HepG2 (cell line): ENCODE data around the gene PRSS2. TPM values are rescaled to one million over a fixed set of nuclear protein-coding genes. Genes with fewer than 3 reads are reported as not detected.

Experiments
- ATAC-seq: fragments of 200-7000 bp; cut with Tn5 transposase; 3 replicates; pipeline ENCODE4 v1.9.1; 2020; ENCODE audit warnings: mild to moderate bottlenecking, moderate library complexity
- BruUV-seq: library from RNA; stranded (reverse); fragments of 400-500 nt; replicated peaks from 2 replicates; lab custom pipeline; 2021; lab: Mats Ljungman, UMichigan
- CTCF ChIA-PET: fragments of 300-600 bp; formaldehyde crosslinking; extraction: SDS; loops from one replicate; lab custom pipeline; 2021; ENCODE audit warnings: low total read pairs, inconsistent platforms, low intra/inter-chr PET ratio; lab: Yijun Ruan, JAX
- POLR2A ChIA-PET: fragments of 350-600 bp; sonication (Branson Sonifier 250); formaldehyde crosslinking; loops from one replicate; lab custom pipeline; 2020; ENCODE audit warnings: antibody characterized with exemption, inconsistent platforms; lab: Yijun Ruan, JAX
- DNase-seq: peaks from one replicate; pipeline ENCODE4 v3.0.0-alpha.2; 2015; ENCODE audit warnings: low spot score
- FAIRE-seq: peaks from 3 replicates; lab custom pipeline; 2011; peaks lifted over from hg19 to GRCh38; lab: Jason Lieb, UNC
- H2AFZ ChIP-seq: one replicate; pipeline ENCODE4 v1.6.1; 2011; ENCODE audit warnings: low read length, inconsistent platforms
- H3K27ac ChIP-seq: fragments of 300-600 bp; 3 replicates; pipeline ENCODE4 v1.8.0; 2011; ENCODE audit warnings: mixed run types, mild to moderate bottlenecking, mixed read lengths, low read length, inconsistent platforms; ENCODE audit not compliant: insufficient read depth; ENCODE audit errors: extremely low read length
- H3K27me3 ChIP-seq, 2 experiments: fragments of 200-600 bp in 1 of 2; 2 replicates in 1 of 2; 3 replicates in 1 of 2; pipeline versions ENCODE4 v1.6.0 to v1.8.0; 2011; ENCODE audit warnings: low read length in 2 of 2, mild to moderate bottlenecking in 2 of 2, moderate library complexity in 2 of 2, inconsistent platforms in 1 of 2; ENCODE audit not compliant: insufficient read depth in 2 of 2, control insufficient read depth in 1 of 2
- H3K36me3 ChIP-seq, 2 experiments: fragments of 200-600 bp in 1 of 2; replicated peaks in 1 of 2; 2 replicates in 1 of 2; 3 replicates in 1 of 2; pipeline versions ENCODE4 v1.5.1 to v1.8.0; 2011; ENCODE audit warnings: low read length in 2 of 2, inconsistent platforms in 1 of 2; ENCODE audit not compliant: insufficient read depth in 2 of 2, control insufficient read depth in 1 of 2
- H3K4me1 ChIP-seq: 2 replicates; pipeline ENCODE4 v1.5.1; 2012; ENCODE audit warnings: low read length, inconsistent platforms; ENCODE audit not compliant: insufficient read depth
- H3K4me2 ChIP-seq: 2 replicates; pipeline ENCODE4 v1.6.0; 2011; ENCODE audit warnings: low read depth, low read length, inconsistent platforms
- H3K4me3 ChIP-seq, 3 experiments: fragments of 200-600 bp in 1 of 3; sonication (generic), shearing (Covaris generic) in 1 of 3; replicated peaks in 1 of 3; 2 replicates each; pipeline ENCODE4 v1.5.1; 2011 to 2016; ENCODE audit warnings: low read length in 3 of 3, inconsistent platforms in 2 of 3, low read depth in 2 of 3, mild to moderate bottlenecking in 2 of 3, control low read depth in 1 of 3, mixed read lengths in 1 of 3; ENCODE audit not compliant: insufficient read depth in 1 of 3
- H3K79me2 ChIP-seq: one replicate; pipeline ENCODE4 v1.6.1; 2011; ENCODE audit warnings: low read length, inconsistent platforms; ENCODE audit not compliant: insufficient read depth
- H3K9ac ChIP-seq: 2 replicates; pipeline ENCODE4 v1.6.0; 2011; ENCODE audit warnings: mild to moderate bottlenecking, low read depth, low read length, inconsistent platforms; ENCODE audit not compliant: insufficient read depth
- H3K9me3 ChIP-seq: 2 replicates; pipeline ENCODE4 v1.5.1; 2012; ENCODE audit warnings: mild to moderate bottlenecking, low read length
- H4K20me1 ChIP-seq: 2 replicates; pipeline ENCODE4 v1.6.0; 2011; ENCODE audit warnings: inconsistent platforms, mild to moderate bottlenecking, low read length, moderate library complexity; ENCODE audit not compliant: insufficient read depth
- ATF5 ChIP-seq: sonication (generic); formaldehyde crosslinking; IDR thresholded peaks from 2 replicates; pipeline ENCODE4 v1.4.0; 2020; ENCODE audit warnings: mild to moderate bottlenecking, low read depth, missing genetic modification reagents
- RERE ChIP-seq: IDR thresholded peaks from 2 replicates; pipeline ENCODE4 v1.6.1; 2016; ENCODE audit warnings: low read depth, missing genetic modification reagents, missing compliant biosample characterization
- RFXAP ChIP-seq: sonication (generic); formaldehyde crosslinking; IDR thresholded peaks from 2 replicates; pipeline ENCODE4 v1.4.0; 2020; ENCODE audit warnings: missing genetic modification reagents, borderline replicate concordance
- ZBTB3 ChIP-seq: sonication (generic); formaldehyde crosslinking; IDR thresholded peaks from 2 replicates; pipeline ENCODE4 v1.4.0; 2020; ENCODE audit warnings: low read depth, mild to moderate bottlenecking, moderate library complexity, missing genetic modification reagents, borderline replicate concordance
- ZMYM2 ChIP-seq: sonication (generic); formaldehyde crosslinking; IDR thresholded peaks from 2 replicates; pipeline ENCODE4 v1.8.0; 2022; ENCODE audit warnings: mild to moderate bottlenecking, missing genetic modification reagents
- ZNF292 ChIP-seq: sonication (generic); formaldehyde crosslinking; IDR thresholded peaks from 2 replicates; pipeline ENCODE4 v1.8.1; 2022; ENCODE audit warnings: mild to moderate bottlenecking, low read depth, missing genetic modification reagents, borderline replicate concordance
- ZNF569 ChIP-seq: sonication (generic); formaldehyde crosslinking; IDR thresholded peaks from 2 replicates; pipeline ENCODE4 v1.5.0; 2020; ENCODE audit warnings: mild to moderate bottlenecking, missing genetic modification reagents, moderate library complexity, borderline replicate concordance
- ZNF691 ChIP-seq: sonication (generic); formaldehyde crosslinking; IDR thresholded peaks from 2 replicates; pipeline ENCODE4 v1.4.0; 2020; ENCODE audit warnings: missing genetic modification reagents, low read depth, mild to moderate bottlenecking, borderline replicate concordance
- ZNF737 ChIP-seq: sonication (generic); formaldehyde crosslinking; IDR thresholded peaks from 2 replicates; pipeline ENCODE4 v1.5.0; 2020; ENCODE audit warnings: missing genetic modification reagents, mild to moderate bottlenecking, borderline replicate concordance
- ZNF761 ChIP-seq: sonication (generic); formaldehyde crosslinking; conservative IDR thresholded peaks from 2 replicates; pipeline ENCODE4 v1.4.0; 2020; ENCODE audit warnings: mild to moderate bottlenecking, missing genetic modification reagents
- WGBS: methylation state at CpG from one replicate; pipeline ENCODE4 v1.1.6; 2017; ENCODE audit warnings: low lambda C conversion rate; 5-methylcytosine and 5-hydroxymethylcytosine counted together
- in situ Hi-C: cut with HindIII; loops from 2 replicates; pipeline ENCODE4 v1.10.0; 2017; ENCODE audit warnings: low pct_unique_long_range_greater_than_20kb; ENCODE audit not compliant: extremely low pct_ligation_motif_present
- intact Hi-C: fragments of 100-400 bp; cut with micrococcal nuclease; formaldehyde crosslinking; loops from one replicate; pipeline ENCODE4 v1.10.0; 2022; ENCODE audit not compliant: unreplicated experiment
- polyA plus RNA-seq, 8 experiments: library from polyadenylated mRNA; depleted of rRNA in 3 of 8; stranded (reverse) in 7 of 8; unstranded in 1 of 8; fragments of >200 nt; fragmentation: Illumina TruSeq in 4 of 8; extraction: Trizol in 4 of 8; gene quantifications; 2 replicates each; pipeline versions ENCODE4 v1.2.1 to v1.2.3, GENCODE V29; 2011 to 2016; ENCODE audit warnings: low read depth in 4 of 8, missing spikeins in 1 of 8, mixed read lengths in 1 of 8; ENCODE audit not compliant: insufficient read depth in 1 of 8
- total RNA-seq, 5 experiments: library from RNA; depleted of rRNA; stranded (reverse); fragments of >200 nt; fragmentation: Illumina TruSeq; extraction: Trizol; gene quantifications; 2 replicates each; pipeline ENCODE4 v1.2.3, GENCODE V29; 2016; ENCODE audit warnings: low read depth in 1 of 5

Gene PRSS2
- total and polyA plus RNA-seq, 2 of the 13 experiments (the other 11 are each of a cell fraction or from before 2014, with no cell fraction given): not detected

- no peak for TF ChIP-seq ZNF569 (CRISPR knock-in tag)
- peaks cover 0 to 15% of the 10 kb centered on the region in 2 experiments; a peak in 4 of 5 replicates for H3K27me3 ChIP-seq
- no peaks in the 10 kb centered on the region for H3K36me3 ChIP-seq
- BruUV-seq: no TSS peak
- intact Hi-C loops (no loop called here), in situ Hi-C loops (loop anchor here (5.0 kb wide), 1 partner anchor 152 kb away; no protein-coding TSS in a partner anchor)
- H3K9ac ChIP-seq: no peak overlapping the region
- DNase-seq: no peak
- no peak for FAIRE-seq
- no peaks in the 10 kb centered on the region for H3K4me1 ChIP-seq
- no peak overlapping the region for H2AFZ ChIP-seq
- no peaks in the 10 kb centered on the region for H3K9me3 ChIP-seq
- 16% methylated on average over 7 of the region's 7 CpGs for WGBS
- H3K4me3 ChIP-seq: no peak overlapping the region
- H4K20me1 ChIP-seq: no peaks in the 10 kb centered on the region
- no peak overlapping the region for H3K4me2 ChIP-seq
- ATAC-seq: no peak
- H3K27ac ChIP-seq: no peak overlapping the region
- no peaks in the 10 kb centered on the region for H3K79me2 ChIP-seq
- POLR2A ChIA-PET: no interaction called here
- CTCF ChIA-PET: interaction anchor here (0.6 to 2.1 kb wide), 7 partner anchors 71 to 249 kb away, joined by 3 to 30 read pairs (median 10); no protein-coding TSS in a partner anchor
Observed at GRCh38 chr7:142784096-142784495, 13.3 kb downstream of the PRSS2 start.

GRCh38 chr7:142784716-142785115 lies 13.9 kb downstream of the PRSS2 start:
- no peaks in the 10 kb centered on the region for H3K79me2 ChIP-seq
- FAIRE-seq: no peak
- no TSS peak for BruUV-seq
- intact Hi-C loops: no loop called here
- ATAC-seq: no peak
- H4K20me1 ChIP-seq: no peaks in the 10 kb centered on the region
- no peaks in the 10 kb centered on the region for H3K9me3 ChIP-seq
- H3K4me1 ChIP-seq: no peaks in the 10 kb centered on the region
- H2AFZ ChIP-seq: no peak overlapping the region
- DNase-seq: no peak
- CTCF ChIA-PET: interaction anchor here (2.0 kb wide), 1 partner anchor 181 kb away, joined by 15 read pairs; no protein-coding TSS in a partner anchor
- H3K4me2 ChIP-seq: no peak overlapping the region
- in situ Hi-C loops: loop anchor here (5.0 kb wide), 1 partner anchor 152 kb away; no protein-coding TSS in a partner anchor
- WGBS: 23% methylated on average over 8 of the region's 8 CpGs
- H3K36me3 ChIP-seq: no peaks in the 10 kb centered on the region
- H3K9ac ChIP-seq: no peak overlapping the region
- POLR2A ChIA-PET: no interaction called here
- H3K4me3 ChIP-seq: no peak overlapping the region
- H3K27me3 ChIP-seq: peaks cover 0 to 15% of the 10 kb centered on the region in 2 experiments; a peak in 4 of 5 replicates
- no peak overlapping the region for H3K27ac ChIP-seq
- TF ChIP-seq ZNF691 (CRISPR knock-in tag): no peak
- TF ChIP-seq ATF5: no peak
- no peak for TF ChIP-seq ZNF292 (CRISPR knock-in tag)
- no peak for TF ChIP-seq ZMYM2
- TF ChIP-seq ZBTB3 (CRISPR knock-in tag): no peak
- no peak for TF ChIP-seq RFXAP (CRISPR knock-in tag)
- TF ChIP-seq ZNF737 (CRISPR knock-in tag): no peak
- no peak for TF ChIP-seq ZNF761 (CRISPR knock-in tag)
- no peak for TF ChIP-seq RERE
